Endothelial cell of umbilical vein (primary cell): ENCODE results near the gene XRCC4. TPM values are rescaled to one million over a fixed set of nuclear protein-coding genes. Genes with fewer than 3 reads are reported as not detected.

ENCODE experiments used
- BruUV-seq: library from RNA; stranded (reverse); fragments of 400-500 nt; replicated peaks from 2 replicates; lab custom pipeline; 2021; lab: Mats Ljungman, UMichigan
- CTCF ChIA-PET: fragments of 300-600, 350-600 bp; sonication (Branson Sonifier 250); formaldehyde crosslinking; loops from one replicate; lab custom pipeline; 2021; ENCODE audit warnings: antibody characterized with exemption, inconsistent platforms; lab: Charles Lee
- POLR2A ChIA-PET: fragments of 300-600, 350-600 bp; sonication (Branson Sonifier 250); formaldehyde crosslinking; loops from one replicate; lab custom pipeline; 2021; ENCODE audit warnings: antibody characterized with exemption, inconsistent platforms; lab: Charles Lee
- DNase-seq: peaks from one replicate; pipeline ENCODE4 v3.0.0-alpha.2; 2011; ENCODE audit warnings: low read depth, low spot score
- FAIRE-seq: peaks from 2 replicates; lab custom pipeline; 2011; peaks lifted over from hg19 to GRCh38; lab: Jason Lieb, UNC
- H2AFZ ChIP-seq: 2 replicates; pipeline ENCODE4 v1.6.0; 2012; ENCODE audit warnings: low read depth, low read length, control low read depth, inconsistent platforms
- H3K27ac ChIP-seq: 2 replicates; pipeline ENCODE4 v1.5.1; 2011; ENCODE audit warnings: low read depth, mild to moderate bottlenecking, control low read depth, low read length, moderate library complexity; ENCODE audit not compliant: insufficient read depth
- H3K27me3 ChIP-seq, 2 experiments: 2 replicates each; pipeline versions ENCODE4 v1.6.0 to v1.6.1; 2011; ENCODE audit warnings: low read length in 2 of 2, mixed read lengths in 1 of 2; ENCODE audit not compliant: control insufficient read depth in 2 of 2, insufficient read depth in 2 of 2
- H3K36me3 ChIP-seq, 2 experiments: 2 replicates in 1 of 2; 3 replicates in 1 of 2; pipeline ENCODE4 v1.5.1; 2011; ENCODE audit warnings: low read length in 2 of 2, mild to moderate bottlenecking in 1 of 2, moderate library complexity in 1 of 2; ENCODE audit not compliant: control insufficient read depth in 2 of 2, insufficient read depth in 2 of 2; ENCODE audit errors: extremely low read depth in 1 of 2
- H3K4me1 ChIP-seq: 3 replicates; pipeline ENCODE4 v1.5.1; 2011; ENCODE audit warnings: mild to moderate bottlenecking, low read length; ENCODE audit not compliant: control insufficient read depth, insufficient read depth; ENCODE audit errors: extremely low read depth
- H3K4me2 ChIP-seq: 2 replicates; pipeline ENCODE4 v1.6.1; 2011; ENCODE audit warnings: low read length, control low read depth, mixed read lengths; ENCODE audit not compliant: insufficient read depth
- H3K4me3 ChIP-seq, 3 experiments: fragments of 200-600 bp in 1 of 3; sonication (generic), shearing (Covaris generic) in 1 of 3; replicated peaks in 1 of 3; 2 replicates each; pipeline ENCODE4 v1.5.1; 2011 to 2016; ENCODE audit warnings: control low read depth in 3 of 3, low read length in 3 of 3, mild to moderate bottlenecking in 2 of 3, inconsistent platforms in 1 of 3, low read depth in 1 of 3, moderate library complexity in 1 of 3; ENCODE audit not compliant: insufficient read depth in 1 of 3
- H3K79me2 ChIP-seq: 2 replicates; pipeline ENCODE4 v1.6.0; 2012; ENCODE audit warnings: low read length, inconsistent platforms; ENCODE audit not compliant: control insufficient read depth, insufficient read depth
- H3K9ac ChIP-seq: replicated peaks from 2 replicates; pipeline ENCODE3; 2011; ENCODE audit warnings: low read length, control low read depth; ENCODE audit not compliant: insufficient read depth; ENCODE audit errors: extremely low read depth
- H3K9me1 ChIP-seq: replicated peaks from 3 replicates; pipeline ENCODE4 v1.6.0; 2011; ENCODE audit warnings: mild to moderate bottlenecking, low read length; ENCODE audit not compliant: control insufficient read depth, insufficient read depth; ENCODE audit errors: extremely low read depth
- H3K9me3 ChIP-seq: replicated peaks from 2 replicates; pipeline ENCODE4 v1.5.1; 2012; ENCODE audit warnings: low read length, inconsistent platforms; ENCODE audit not compliant: control insufficient read depth, insufficient read depth
- H4K20me1 ChIP-seq: replicated peaks from 2 replicates; pipeline ENCODE3; 2011; ENCODE audit warnings: mild to moderate bottlenecking, low read length; ENCODE audit not compliant: control insufficient read depth, insufficient read depth; ENCODE audit errors: extremely low read depth
- CTCF ChIP-seq, 2 donors: IDR thresholded peaks; 1 replicate in 1 of 2; 2 replicates in 1 of 2; pipeline ENCODE4 v1.5.1; 2011; ENCODE audit warnings: low read length in 2 of 2, mild to moderate bottlenecking in 2 of 2, moderate library complexity in 2 of 2, control low read depth in 1 of 2, inconsistent platforms in 1 of 2, low read depth in 1 of 2; ENCODE audit not compliant: insufficient read depth in 1 of 2; ENCODE audit errors: extremely low read depth in 1 of 2
- EZH2 ChIP-seq: IDR thresholded peaks from 2 replicates; pipeline ENCODE4 v1.6.1; 2012; ENCODE audit warnings: borderline replicate concordance, low read depth, mild to moderate bottlenecking, moderate library complexity, low read length, inconsistent platforms; ENCODE audit not compliant: severe bottlenecking
- FOS ChIP-seq: IDR thresholded peaks from 2 replicates; pipeline ENCODE4 v1.6.1; 2011; ENCODE audit warnings: mild to moderate bottlenecking, low read length, moderate library complexity, borderline replicate concordance; ENCODE audit not compliant: insufficient read depth
- GATA2 ChIP-seq: IDR thresholded peaks from 2 replicates; pipeline ENCODE4 v1.7.0; 2011; ENCODE audit warnings: low read depth, mild to moderate bottlenecking, moderate library complexity, mixed read lengths, low read length; ENCODE audit not compliant: insufficient read length, insufficient read depth
- JUN ChIP-seq: IDR thresholded peaks from 2 replicates; pipeline ENCODE4 v1.6.1; 2011; ENCODE audit warnings: borderline replicate concordance, low read depth; ENCODE audit not compliant: insufficient read length, insufficient read depth
- MAX ChIP-seq: IDR thresholded peaks from 2 replicates; pipeline ENCODE4 v1.6.1; 2011; ENCODE audit not compliant: insufficient read depth, insufficient read length
- MYC ChIP-seq: IDR thresholded peaks from one replicate; pipeline ENCODE4 v1.6.1; 2011; ENCODE audit warnings: mild to moderate bottlenecking, low read depth, low read length
- POLR2A ChIP-seq: IDR thresholded peaks from 2 replicates; pipeline ENCODE4 v1.6.1; 2012; ENCODE audit warnings: low read depth, mild to moderate bottlenecking, control low read depth, low read length
- POLR2AphosphoS5 ChIP-seq: IDR thresholded peaks from 2 replicates; pipeline ENCODE4 v1.6.1; 2012; ENCODE audit warnings: low read depth, mild to moderate bottlenecking, control low read depth, low read length, moderate library complexity; ENCODE audit not compliant: insufficient read depth
- dilution Hi-C: fragments of 300-500 bp; cut with MboI; formaldehyde crosslinking; loops from one replicate; pipeline ENCODE4 v1.15.0; 2019; ENCODE audit warnings: low sequenced_read_pairs; ENCODE audit not compliant: extremely low pct_ligation_motif_present
- intact Hi-C: fragments of 100-400 bp; cut with micrococcal nuclease; formaldehyde crosslinking; loops from one replicate; pipeline ENCODE4 v1.10.0; 2022
- polyA plus RNA-seq, 4 experiments: library from polyadenylated mRNA; depleted of rRNA in 3 of 4; stranded (reverse) in 3 of 4; unstranded in 1 of 4; fragments of >200 nt; gene quantifications; 2 replicates each; pipeline versions ENCODE4 v1.2.1 to v1.2.3, GENCODE V29; 2011 to 2012; ENCODE audit warnings: missing spikeins in 1 of 4
- total RNA-seq: library from RNA; stranded (reverse); gene quantifications from 2 replicates; pipeline ENCODE4 v1.2.3, GENCODE V29; 2021

Gene XRCC4
- total and polyA plus RNA-seq, 2 donors (not counting 3 experiments of a cell fraction or from before 2014, with no cell fraction given): 1.3 to 7.7 TPM

GRCh38 chr5:83146441-83146840, 69.1 kb downstream of the XRCC4 start:
- H3K9ac ChIP-seq: no peak overlapping the region
- ChIA-PET CTCF (interaction anchor here (1.0 kb wide), 1 partner anchor 12 kb away, joined by 3 read pairs; no protein-coding TSS in a partner anchor), POLR2A (no interaction called here)
- no peaks in the 10 kb centered on the region for H3K4me1 ChIP-seq
- no peak overlapping the region for H3K4me3 ChIP-seq
- no peaks in the 10 kb centered on the region for H3K79me2 ChIP-seq
- DNase-seq: no peak
- intact Hi-C loops (no loop called here), dilution Hi-C loops (no loop called here)
- no peaks in the 10 kb centered on the region for H3K9me3 ChIP-seq
- no peak overlapping the region for H3K4me2 ChIP-seq
- H4K20me1 ChIP-seq: no peaks in the 10 kb centered on the region
- no TSS peak for BruUV-seq
- H3K36me3 ChIP-seq: no peaks in the 10 kb centered on the region
- no peak overlapping the region for H2AFZ ChIP-seq
- FAIRE-seq: no peak
- H3K27ac ChIP-seq: no peak overlapping the region
- H3K27me3 ChIP-seq: no peaks in the 10 kb centered on the region
- no peak for TF ChIP-seq CTCF (IDR thresholded peaks at IDR 0.05; ENCODE audit: extremely low read depth in 1 of 2, insufficient read depth in 1 of 2, low read depth in 1 of 2, low read length in 2 of 2)
- TF ChIP-seq POLR2AphosphoS5: no peak
- no peak for TF ChIP-seq FOS
- TF ChIP-seq GATA2: no peak
- TF ChIP-seq MYC: no peak
- no peak for TF ChIP-seq JUN
- no peak for TF ChIP-seq EZH2
- no peak for TF ChIP-seq POLR2A
- TF ChIP-seq MAX: no peak
- no peaks in the 10 kb centered on the region for H3K9me1 ChIP-seq
